ENCODE results near the gene ZNF425.
"Not testable (repeated sequence)": the region's sequence is repeated elsewhere in the genome, so short reads cannot be mapped to it uniquely, and the experiment has no call there.

The ZNF425 gene

GRCh38 chr7:149071641-149072437 lies 54.3 kb downstream of the ZNF425 start:
- DNase-seq = no peak

GRCh38 chr7:149071182-149071635 lies 54.9 kb downstream of the ZNF425 start:
- no peak for DNase-seq

- DNase-seq = no peak
These were observed 55.6 kb downstream of the ZNF425 start for GRCh38 chr7:149070372-149071125.

- DNase-seq = no peak
These were observed 58.3 kb downstream of the ZNF425 start for GRCh38 chr7:149067869-149068268.

- DNase-seq = no peak
These were observed 62.6 kb downstream of the ZNF425 start for GRCh38 chr7:149063476-149063875.

- not testable (repeated sequence) for DNase-seq
These were observed 63.8 kb downstream of the ZNF425 start for GRCh38 chr7:149062217-149062899.

GRCh38 chr7:149060156-149060555 lies 66.0 kb downstream of the ZNF425 start:
- no peak for DNase-seq

GRCh38 chr7:149053885-149054284 lies 72.2 kb downstream of the ZNF425 start:
- no peak for DNase-seq

- no peak for DNase-seq
These were observed 72.7 kb downstream of the ZNF425 start for GRCh38 chr7:149053384-149053783.
